HG02943 (cell line): Measurements from ENCODE around the gene EYS.

Experiments used
- ATAC-seq: cut with Tn5 transposase; IDR thresholded peaks from one replicate; pipeline ENCODE4 v1.9.1; 2021; ENCODE audit warnings: mild to moderate bottlenecking, low read depth, moderate library complexity; ENCODE audit not compliant: unreplicated experiment

The EYS gene

DNA sequence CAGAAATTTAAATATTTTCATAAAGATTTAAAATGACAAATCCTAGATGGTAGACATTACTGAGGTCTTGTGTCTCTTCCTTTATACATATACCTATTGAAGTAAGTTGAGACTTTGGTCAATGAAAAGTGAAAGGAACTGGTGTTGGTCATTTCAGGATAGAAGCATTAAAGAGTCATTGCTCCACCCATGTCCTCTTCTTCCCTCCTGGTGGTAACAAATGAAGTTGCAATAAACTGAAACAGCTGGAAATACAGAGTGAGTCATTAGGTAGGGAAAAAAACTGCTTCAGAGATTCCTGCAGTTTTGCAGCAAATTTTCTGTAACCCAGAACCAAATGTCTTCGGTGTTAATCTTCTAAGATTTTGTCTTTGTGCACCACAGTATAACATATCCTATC is 448.0 kb downstream of the EYS start:
- no peak for ATAC-seq

DNA sequence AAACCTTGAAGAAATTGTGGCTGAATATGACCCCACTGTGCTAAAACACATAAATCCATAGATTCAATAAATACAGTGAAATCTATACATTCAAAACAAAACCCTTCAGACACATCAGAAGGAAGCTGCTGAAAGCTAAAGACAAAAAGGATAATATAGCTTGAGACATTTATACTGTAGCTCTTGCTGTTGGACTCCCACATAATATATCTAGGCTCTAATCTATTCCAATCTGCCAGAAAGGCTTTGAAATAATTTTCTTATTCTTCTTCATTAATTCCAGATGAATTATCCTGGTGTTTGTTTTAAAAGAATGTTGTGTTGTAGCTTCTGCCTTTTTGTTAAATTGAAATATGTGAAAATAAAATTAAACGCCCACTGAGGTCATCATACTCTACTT is 454.0 kb downstream of the EYS start:
- ATAC-seq = no peak

DNA sequence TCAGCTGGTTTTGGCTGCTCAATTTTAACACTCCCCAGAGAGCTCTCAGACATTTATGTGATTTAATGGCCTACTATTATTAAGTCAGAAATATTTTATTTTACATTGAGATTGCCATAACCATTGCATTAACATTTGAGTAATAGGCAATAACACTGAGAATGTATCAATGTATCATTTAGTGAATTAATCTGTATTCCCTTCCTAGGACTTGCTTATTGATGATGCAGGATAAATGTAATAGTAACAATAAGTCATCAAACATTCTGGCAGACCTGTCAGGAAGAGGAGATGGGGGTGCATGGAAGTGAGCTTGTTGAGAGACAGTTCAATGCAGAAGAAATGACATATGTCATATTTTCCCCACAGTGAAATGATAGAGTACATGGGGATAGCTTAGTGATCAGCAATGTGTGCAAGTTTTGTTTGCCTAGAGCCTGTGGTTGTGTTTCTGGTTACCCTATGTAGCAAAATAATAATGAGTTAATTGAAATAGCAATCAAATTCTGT is 458.9 kb downstream of the EYS start:
- ATAC-seq = no peak

DNA sequence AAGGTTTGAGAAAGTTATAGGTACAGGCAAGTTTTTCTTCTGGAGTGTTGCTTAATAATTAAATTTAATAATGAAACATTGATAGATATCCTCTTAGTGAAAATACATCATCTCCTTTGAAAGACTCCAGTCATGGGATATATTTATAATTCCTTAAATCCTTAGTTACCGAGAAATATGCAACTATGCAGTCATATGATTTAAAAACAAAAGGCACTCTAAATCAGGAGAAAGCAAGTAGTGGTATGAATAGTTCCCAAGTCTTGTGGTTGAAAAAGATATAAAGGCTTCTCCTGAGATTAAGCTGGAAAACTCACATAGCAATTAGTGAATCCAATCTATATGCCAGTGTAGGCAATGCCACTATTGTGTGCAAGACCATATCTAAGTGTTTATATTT is 475.4 kb downstream of the EYS start:
- no peak for ATAC-seq

DNA sequence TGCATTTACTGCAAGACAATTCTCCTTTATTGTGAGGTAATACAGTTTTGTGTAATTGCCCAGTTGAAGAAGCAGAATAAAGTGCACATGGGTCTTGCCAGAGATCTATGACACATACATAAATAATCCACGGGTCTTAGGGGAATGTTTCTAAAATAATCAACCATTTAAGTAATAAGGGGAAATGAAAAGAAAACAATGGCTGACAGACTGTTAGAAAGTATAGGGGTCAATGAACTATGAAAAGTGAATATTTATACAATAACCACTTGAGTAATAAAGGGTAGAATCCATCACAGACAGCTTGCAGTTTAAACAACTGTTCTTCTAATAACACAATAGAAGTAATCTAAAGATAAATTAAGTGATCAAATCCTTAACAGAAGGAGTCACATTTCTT is 477.2 kb downstream of the EYS start:
- ATAC-seq = no peak

DNA sequence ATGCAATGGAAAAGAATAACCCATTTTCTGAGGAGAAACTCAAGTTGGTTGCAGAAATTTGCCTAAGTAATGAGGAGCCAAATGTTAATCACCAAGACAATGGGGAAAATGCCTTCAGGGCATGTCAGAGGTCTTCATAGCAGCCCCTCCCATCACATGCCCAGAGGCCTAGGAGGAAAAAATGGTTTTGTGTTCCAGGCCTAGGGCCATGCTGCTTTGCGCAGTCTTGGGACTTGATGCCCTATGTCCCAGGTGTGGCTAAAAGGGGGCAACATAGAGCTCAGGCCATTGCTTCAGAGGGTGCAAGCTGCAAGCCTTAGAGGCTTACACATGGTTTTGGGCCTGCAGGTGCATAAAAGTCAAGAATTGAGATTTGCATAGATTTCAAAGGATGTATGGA is 485.9 kb downstream of the EYS start:
- no peak for ATAC-seq

DNA sequence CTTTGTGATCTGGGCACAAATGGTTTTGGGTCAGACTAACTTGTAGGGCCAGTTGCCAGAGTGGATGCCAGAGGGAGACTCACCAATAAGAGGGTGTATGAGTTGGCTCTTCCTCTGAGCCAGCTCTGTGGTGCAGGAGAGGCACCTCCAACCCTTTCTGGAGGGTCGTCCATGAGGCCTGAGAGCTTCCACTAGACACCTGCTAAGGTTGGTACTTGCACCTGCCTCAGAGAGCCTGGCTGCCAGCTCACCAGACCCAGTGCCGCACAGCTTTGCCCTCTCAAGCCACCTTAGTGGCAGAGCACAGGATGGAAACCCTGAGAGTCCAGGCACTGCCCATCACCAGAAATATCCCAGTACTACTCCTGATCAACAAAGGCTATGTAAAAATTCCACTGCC is 504.3 kb downstream of the EYS start:
- no peak for ATAC-seq

DNA sequence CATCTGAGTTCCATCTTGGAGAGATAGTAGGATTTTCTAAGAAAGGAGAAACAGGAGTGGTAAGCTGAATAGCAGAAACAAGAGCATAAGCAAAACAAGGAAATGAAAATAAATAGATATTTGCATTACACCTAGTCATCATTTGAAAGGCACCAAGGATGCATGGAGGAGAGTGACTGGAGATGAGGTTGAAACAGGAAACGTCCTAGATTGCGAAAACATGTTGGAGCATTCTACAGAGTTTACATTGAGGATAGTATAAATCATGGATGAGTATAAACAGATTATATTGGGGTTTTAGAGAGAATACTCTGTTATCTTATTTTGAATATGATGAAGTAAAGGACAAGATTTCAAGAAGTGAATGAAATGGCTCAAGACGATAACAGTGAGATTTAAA is 507.3 kb downstream of the EYS start:
- ATAC-seq = no peak

DNA sequence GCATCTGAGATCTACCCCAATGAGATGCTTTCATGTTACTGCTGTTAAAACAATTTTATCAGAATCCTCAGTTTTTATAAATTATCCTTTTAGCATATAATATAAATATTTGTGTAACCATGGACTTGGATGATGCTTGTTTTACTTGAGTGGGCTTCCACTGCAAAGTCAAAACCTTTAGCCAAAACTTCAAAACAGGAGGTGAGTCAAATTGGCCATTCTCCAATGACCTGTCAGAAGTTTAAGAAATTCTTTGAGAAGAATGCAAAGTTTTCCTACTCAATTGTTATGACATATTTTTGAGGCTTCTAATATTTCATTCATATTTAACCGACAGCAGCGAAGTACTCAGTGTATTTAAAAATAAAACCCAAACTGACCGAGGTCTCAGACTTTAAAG is 507.9 kb downstream of the EYS start:
- ATAC-seq = no peak

DNA sequence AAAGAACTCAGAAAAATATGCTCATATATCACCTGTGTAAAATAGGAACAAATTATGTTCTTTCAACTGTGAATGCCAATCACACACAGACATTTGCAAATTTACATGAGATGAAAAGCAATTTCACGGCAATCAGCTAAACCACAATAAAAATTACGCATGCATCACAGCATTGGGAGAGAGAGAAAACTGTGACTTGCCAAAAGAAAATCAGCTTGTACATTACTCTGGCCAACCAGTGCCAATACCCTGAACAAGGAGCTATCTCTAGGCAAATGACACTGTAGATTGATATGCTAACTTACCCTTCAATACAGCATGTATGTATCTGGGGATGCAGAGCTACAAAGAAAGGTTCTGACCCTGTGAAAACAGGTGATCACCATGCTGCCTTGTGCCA is 515.6 kb downstream of the EYS start:
- ATAC-seq = no peak

DNA sequence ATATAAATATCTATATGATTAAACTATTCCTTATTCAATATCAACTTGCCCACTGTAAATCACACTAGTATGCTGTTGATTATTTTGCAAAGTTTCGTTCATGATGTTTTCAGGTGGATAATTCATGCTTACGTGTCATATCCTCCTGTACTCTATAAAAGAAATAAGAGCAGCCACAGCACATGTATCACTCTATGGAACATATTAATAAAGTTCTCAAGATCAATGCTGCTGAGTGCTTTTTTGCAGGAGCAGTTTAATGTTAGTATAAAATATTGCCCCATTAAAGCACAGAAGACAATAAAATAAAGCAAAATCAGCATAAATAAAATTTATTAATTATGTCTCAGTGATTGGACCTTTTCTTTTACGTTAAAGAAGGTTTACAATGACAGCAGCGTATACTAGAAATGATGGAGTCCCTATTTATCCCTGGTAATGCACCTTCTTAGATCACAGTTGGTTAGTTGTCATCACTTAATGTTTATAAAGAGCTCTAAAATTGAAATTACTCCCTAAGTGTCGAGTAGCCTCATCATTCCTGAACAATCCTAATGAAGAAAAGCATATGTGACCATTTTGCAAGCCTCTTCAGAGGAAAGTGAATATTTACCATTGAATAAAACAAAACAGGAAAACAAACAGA is 517.7 kb downstream of the EYS start:
- ATAC-seq = no peak

DNA sequence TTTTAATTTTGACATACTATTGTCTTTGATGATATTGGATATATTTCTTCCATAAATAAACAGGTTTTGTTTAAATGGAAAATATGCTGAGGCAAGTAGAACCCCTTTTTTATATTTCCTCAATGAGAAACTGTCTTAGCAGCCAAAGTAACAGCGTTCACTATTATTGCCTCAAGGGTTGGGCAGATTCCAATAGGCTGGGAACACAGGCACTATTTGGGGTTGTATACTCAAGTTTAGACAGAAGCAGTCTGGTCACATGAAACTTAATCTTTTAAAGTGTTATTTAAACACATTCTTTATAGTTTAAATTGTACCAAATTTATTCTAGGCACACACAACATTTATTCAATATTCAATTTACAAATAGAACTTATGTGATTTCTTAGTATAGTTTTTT is 520.2 kb downstream of the EYS start:
- ATAC-seq = no peak

DNA sequence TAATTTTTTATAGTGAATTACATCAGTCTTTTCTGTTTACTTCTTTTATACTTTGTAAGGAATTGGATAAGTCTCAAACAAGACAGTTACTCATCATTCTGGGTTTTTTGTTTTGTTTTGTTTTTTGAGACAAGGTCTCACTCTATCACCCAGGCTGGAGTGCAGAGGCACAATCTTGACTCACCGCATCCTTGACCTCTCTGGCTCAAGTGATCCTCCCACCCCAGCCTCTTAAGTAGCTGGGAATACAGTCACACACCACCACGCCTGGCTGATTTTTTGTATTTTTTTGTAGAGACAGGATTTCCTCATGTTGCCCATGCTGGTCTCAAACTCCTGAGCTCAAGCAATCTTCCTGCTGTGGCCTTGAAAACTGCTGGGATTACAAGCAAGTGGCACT is 524.3 kb downstream of the EYS start:
- no peak for ATAC-seq

DNA sequence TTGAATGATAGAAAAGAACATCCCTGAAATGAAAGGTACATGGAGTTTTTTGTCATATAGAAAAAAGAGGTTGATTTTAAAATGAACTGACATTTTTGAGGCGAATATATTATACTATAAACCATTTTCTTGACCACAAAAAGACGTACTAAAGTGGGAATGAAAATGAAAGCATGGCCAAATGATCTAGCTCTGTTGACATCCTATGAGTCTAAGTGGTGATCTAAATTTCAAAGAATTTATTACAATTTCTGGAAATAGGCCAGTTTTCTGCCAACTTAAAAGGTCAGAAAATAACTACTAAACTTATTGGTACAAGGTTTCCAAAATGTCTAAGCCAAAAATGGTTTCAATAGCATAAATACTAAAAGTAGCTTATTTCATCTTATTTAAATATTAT is 536.8 kb downstream of the EYS start:
- no peak for ATAC-seq

DNA sequence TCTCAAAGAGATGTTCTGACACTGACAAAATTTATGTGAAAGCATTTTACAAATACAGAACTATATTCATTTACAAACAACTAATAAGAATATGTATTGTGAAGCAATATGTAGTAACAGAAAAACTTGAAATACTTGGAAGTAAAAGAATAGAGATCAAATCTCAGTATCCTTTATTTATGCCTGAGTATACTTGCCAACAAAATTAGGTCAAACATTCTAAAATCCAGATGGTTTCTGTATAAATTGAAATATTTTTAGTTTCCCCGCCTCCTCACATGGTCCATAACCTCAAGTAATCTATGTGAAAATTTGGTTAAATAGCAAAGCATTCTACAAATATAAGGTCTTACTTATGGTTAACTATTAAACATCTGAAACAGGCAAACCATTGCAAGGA is 545.4 kb downstream of the EYS start:
- no peak for ATAC-seq

DNA sequence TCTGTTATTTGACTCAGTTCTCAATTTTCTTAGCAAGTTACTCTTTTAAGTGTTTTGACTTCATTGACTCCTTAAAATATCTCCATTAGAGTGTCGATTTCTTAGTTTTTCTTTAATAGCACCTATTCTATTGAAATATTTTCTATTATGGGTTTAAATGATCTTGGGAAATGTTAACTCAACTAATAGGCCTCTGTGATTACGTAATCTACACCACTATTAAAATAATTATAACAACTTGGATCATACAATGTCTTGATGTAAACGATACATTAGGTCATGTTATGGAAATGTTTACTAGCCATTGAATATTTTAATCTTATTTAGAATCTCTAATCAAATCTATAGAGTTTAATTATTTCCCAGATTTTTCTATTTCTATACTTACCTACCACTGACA is 550.0 kb downstream of the EYS start:
- ATAC-seq = no peak

DNA sequence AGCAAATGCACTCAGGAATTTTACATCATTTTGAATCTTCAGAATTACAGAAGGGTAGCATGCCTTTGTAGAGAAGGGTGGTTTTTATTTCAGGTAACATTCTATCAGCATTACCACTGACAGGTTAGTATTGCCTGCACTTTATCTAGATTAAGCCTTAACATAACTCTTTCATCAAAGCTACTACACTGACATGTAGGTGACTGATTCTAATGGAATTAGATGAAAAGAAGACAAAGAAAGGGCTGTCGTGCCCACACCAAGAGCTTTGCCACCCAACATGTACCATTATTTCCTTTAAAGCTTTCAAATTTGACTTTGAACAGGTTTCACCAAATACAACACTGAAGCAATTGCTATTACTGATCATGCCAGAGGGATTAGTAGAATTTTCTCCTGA is 551.9 kb downstream of the EYS start:
- no peak for ATAC-seq

DNA sequence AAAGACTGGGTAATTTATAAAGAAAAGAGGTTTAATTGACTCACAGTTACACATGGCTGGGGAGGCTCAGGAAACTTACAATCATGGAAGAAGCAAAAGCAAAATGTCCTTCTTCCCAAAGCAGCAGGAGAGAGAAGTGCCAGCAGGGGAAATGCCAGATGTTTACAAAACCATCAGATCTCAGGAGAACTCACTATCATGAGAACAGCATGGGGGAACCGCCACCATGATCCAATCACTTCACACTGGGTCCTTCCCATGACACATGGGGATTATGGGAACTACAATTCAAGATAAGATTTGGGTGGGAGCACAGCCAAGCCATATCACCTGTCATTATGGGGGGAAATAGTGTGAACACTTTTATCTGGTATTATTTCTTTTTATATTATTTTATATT is 557.2 kb downstream of the EYS start:
- ATAC-seq = no peak

DNA sequence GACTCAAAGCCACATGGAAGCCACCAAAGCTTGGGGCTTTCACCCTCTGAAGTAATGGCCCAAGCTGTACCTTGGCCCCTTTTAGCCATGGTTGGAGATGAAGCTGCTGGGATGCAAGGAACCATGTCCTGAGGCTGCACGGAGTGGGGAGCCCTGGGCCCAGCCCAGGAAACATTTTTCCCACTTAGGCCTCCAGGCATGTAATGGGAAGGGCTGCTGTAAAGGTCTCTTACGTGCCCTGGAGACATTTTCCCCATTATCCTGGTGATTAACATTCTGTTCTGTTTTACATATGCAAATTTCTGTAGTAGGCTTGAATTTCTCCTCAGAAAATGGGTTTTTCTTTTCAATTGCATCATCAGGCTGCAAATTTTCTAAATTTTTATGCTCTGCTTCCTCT is 558.2 kb downstream of the EYS start:
- no peak for ATAC-seq

DNA sequence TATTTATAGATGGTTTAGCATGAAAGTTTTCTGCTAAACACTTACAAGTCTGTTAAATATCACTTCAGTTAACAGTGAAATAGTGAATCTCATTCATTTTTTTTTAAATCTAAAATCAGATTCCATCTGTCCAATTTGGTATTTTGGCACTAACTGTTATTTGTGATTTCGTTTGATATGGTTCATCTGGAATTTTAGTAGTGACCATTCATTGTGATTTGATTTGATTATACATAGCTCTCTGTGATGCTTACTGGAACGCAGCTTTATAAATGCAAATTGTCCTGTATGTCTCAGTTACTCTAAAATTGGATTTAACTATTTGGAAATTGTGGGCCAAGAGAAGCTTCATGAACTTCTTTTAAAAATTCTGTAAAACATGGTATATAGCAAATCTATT is 571.5 kb downstream of the EYS start:
- ATAC-seq = no peak

DNA sequence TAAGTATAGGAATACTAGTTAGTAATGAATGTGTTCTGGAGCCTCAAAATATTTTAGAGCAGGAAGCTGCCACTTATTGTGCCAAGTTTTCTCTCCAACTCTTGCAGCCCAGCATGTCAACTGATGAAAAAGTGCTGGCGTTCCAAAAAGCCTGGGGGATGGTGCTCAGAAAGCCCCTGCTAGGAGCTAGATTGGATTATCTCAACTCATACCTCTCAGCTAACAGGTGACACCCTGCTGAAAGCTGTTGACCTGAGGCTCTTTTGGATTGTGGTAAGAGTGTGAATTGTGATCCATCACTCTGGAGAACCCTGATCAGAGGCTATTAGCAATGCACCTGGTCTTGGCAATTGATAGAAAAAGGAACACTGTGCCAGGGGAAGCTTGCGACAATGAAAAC is 580.4 kb downstream of the EYS start:
- no peak for ATAC-seq

DNA sequence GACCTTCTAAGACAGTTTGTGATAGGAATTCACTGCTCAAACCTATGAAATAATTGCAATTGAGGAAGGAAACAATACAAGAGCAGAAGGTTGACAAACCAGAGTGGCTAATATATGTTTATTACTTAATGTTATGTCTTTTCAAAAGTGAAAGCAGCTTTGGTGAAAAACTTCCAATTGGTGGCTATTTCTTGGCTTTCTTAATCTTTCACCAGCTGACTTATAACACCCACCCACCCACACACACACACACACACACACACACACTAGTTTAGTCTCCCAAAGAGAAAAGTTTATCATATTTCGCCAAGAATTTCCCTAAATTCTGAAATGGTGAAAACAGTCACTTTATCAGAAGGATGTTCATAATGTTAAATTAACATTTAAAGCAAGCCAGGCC is 583.5 kb downstream of the EYS start:
- ATAC-seq = no peak

DNA sequence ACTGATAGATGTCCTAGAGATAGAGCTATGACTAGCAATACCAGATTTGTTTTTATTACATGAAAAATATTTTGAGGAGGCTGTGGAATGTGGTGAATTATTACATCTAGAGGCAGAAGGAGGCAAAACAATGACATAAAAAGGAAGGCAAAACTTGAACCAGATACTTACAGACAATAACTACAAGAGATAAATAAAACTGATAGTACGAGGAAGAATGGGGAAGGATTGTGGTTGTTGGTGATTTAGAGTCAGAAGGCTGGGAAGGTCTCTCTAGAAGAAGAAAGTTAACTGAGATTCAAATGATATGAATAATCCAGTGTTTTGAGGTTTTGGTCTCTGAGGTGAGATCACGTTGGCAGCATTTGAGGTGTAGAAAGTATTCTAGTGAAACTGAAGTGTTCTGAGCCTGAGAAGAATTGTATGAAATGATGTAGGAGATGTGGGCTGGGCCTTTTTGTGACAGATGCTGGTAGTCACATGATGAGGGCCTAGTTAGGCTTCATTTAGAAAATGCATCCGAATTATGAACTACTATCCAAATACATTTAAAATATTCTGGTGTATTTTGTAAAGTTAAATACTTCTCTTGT is 589.1 kb downstream of the EYS start:
- no peak for ATAC-seq
